Stimulated activated naive CD8-positive, alpha-beta T cell treated with anti-CD3 and anti-CD28 coated beads, Interleukin-15, Interleukin-2, amounts not matched to agents 100 ng/mL and 50 ng/mL, for 24 hours (primary cell): Measurements from ENCODE around the gene MATN4.
A peak's percentile ranks its signal among the peaks of the same experiment; 100 is the strongest.

Source experiments
- H3K27ac Mint-ChIP-seq: one replicate; pipeline ENCODE4 v1.8.0; 2021; ENCODE audit warnings: mild to moderate bottlenecking, mixed read lengths
- H3K27me3 Mint-ChIP-seq: one replicate; pipeline ENCODE4 v1.8.0; 2021; ENCODE audit warnings: mixed read lengths
- H3K36me3 Mint-ChIP-seq: one replicate; pipeline ENCODE4 v1.8.0; 2021; ENCODE audit warnings: low read depth, mixed read lengths
- H3K4me1 Mint-ChIP-seq: one replicate; pipeline ENCODE4 v1.8.0; 2021; ENCODE audit warnings: low read depth, mixed read lengths
- H3K4me3 Mint-ChIP-seq: one replicate; pipeline ENCODE4 v1.8.0; 2021; ENCODE audit warnings: mild to moderate bottlenecking, mixed read lengths
- H3K9me3 Mint-ChIP-seq: one replicate; pipeline ENCODE4 v1.8.0; 2021; ENCODE audit warnings: mixed read lengths

Gene MATN4

DNA sequence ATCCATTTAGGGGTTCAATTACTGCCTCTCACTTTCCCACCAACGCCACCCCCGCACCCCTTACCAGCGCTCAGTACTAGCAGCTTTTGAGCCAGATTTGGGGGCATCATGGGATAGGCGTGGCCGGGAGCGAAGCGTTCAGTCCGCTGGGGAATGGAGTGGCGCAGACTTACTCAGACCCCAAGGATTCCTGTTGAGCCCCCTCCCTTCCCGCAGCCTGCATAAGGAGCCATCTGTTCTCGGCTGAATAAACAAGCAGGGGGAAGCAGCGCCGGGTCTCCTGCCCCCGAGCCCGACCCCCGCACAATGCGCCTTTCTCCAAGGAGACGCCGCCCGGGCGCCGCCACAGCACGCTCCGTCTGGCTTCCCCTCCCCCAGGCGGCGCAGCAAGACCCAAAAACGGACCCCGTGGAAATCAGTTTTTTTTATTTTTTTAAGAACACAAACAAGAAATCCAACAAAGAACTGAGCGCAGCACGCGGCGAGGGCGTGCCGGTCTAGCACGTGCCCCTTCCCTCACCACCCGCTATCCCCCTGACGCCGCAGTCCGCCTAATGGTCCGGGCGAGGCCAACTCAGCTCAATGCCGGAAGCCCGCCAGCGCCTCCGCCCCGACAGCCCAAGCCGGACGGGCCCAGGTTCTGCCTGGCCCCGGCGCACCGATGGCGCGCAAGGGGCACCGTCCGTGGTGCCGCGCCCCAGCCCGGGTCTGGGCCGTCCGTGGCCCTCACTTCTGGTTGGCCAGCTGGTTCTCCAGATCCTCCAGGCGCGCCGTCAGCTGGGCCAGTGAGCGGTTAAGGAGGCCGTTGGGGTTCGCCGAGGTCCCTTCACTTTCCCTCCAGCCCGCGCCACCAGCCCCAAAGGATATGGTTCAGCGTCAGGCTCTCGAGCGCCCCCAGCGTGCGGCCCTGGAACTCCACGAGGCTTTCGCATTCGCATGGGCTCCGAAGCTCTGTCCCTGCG, 14.8 kb downstream of the MATN4 start:
- Mint-ChIP-seq H3K4me3 (peak overlapping the region; percentile 73), H3K27ac (no peak overlapping the region), H3K9me3 (no peaks in the 10 kb centered on the region), H3K27me3 (peaks cover 49% of the 10 kb centered on the region), H3K4me1 (peaks cover 9% of the 10 kb centered on the region), H3K36me3 (no peaks in the 10 kb centered on the region)

DNA sequence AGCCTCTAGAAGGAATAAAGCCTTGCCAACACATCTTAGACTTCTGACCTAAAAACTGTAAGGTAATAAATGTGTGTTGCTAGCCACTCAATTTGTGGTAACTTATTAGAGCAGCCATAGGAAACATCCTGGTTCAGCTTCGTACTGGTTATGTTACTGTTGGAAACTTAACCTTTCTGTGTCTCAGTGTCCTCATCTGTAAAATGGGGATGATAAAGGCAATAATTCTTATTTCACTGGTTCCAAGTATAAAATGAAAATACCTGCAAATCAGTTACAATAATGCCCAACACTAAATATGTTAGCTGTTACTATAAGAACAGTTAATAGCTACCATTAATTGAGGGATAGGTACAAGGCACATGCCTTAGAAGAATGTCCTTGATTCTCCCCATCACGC, 15.8 kb downstream of the MATN4 start:
- Mint-ChIP-seq H3K4me1 (peaks cover 9% of the 10 kb centered on the region), H3K9me3 (no peaks in the 10 kb centered on the region), H3K36me3 (no peaks in the 10 kb centered on the region), H3K27ac (no peak overlapping the region), H3K4me3 (peak overlapping the region; percentile 73), H3K27me3 (peaks cover 56% of the 10 kb centered on the region)

DNA sequence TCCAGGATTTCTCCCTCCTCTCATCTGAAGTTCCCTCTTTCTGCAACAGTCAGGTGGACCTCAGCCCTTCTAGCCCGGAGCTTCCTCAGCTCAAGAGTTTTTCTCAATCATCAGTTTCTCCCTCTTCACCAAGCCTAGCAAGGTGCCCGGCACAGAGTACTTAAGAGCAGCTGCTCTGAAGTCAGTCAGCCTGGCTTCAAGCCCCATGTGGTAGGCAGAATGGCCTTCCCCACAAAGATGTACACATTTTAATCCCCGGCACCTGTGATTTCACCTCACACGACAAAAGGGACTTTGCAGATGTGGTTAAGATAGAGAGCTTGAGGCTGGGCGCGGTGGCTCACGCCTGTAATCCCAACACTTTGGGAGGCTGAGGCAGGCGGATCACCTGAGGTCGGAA, 16.6 kb downstream of the MATN4 start:
- Mint-ChIP-seq H3K4me3 (no peak overlapping the region), H3K36me3 (no peaks in the 10 kb centered on the region), H3K4me1 (peaks cover 9% of the 10 kb centered on the region), H3K27me3 (peaks cover 61% of the 10 kb centered on the region), H3K9me3 (no peaks in the 10 kb centered on the region), H3K27ac (no peak overlapping the region)

DNA sequence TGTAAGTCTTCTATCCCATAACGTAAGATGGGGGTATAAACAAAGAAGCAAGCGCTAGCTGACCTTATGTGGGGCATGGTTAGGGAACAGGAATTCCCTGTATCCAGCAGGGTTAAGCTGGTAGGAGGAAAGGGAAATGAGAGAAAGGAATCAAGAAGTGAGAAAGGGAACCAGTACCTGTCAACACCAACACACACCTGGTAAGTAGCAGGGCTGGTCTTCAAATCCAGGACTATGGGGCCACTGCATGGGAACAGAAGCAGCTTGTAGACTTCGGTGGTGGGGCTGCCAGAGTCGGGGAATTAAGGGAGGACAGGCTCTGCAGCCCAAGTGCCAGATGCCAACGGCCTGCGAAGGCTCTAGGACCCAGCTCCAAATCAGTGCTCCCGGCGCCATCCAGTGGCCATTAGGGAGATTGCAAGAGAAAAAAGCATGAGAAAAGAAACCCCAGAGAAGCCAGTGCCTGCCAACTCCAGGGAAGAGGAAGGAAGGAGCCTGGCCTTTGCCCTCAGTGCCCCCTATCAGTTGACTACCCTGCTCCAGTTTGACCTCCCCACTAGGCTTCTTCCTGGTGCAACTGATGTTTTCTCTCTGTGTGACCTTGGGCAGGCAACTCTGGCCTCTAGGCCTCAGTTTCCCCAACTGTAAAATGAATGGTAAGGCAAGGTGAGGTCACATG, 17.3 kb downstream of the MATN4 start:
- Mint-ChIP-seq H3K9me3 (no peaks in the 10 kb centered on the region), H3K36me3 (no peaks in the 10 kb centered on the region), H3K27ac (no peak overlapping the region), H3K4me3 (no peak overlapping the region), H3K4me1 (peaks cover 9% of the 10 kb centered on the region), H3K27me3 (peaks cover 56% of the 10 kb centered on the region)

DNA sequence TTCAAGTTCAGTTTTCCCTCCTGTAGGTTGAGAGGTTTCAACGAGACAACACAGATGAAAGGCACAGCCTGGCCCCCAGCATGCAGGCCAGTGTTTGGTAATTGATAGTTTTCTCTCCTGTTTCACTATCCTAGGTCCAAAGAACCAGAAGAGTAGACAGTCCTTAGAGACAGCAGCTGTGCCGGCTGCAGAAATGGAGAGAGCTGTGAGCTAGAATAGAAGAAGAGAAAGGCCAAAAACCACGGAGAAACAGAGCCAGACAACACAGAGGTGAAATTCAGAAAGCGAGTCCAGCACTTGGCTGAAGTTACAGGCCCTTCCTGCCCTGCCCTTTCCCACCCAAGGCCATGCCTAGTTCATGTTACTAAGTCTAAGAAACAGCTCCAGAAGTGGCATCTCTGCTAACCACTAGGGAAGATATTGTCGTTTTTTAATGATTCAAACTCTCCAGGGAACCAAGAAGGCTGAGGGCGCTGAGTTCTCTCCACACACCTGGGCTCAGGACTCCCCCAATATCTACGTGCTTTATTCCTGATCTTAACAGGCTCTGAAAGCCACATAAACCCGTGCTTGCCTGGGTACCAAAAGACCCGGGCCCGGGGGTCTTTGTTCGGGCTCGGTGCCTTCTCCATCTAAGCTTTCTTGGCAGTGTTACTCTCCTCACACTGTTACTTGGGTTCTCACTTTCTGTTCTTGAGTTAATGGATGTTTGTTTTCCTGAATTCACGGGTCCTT, 18.0 kb downstream of the MATN4 start:
- Mint-ChIP-seq H3K27me3 (peaks cover 55% of the 10 kb centered on the region), H3K9me3 (no peaks in the 10 kb centered on the region), H3K27ac (no peak overlapping the region)

DNA sequence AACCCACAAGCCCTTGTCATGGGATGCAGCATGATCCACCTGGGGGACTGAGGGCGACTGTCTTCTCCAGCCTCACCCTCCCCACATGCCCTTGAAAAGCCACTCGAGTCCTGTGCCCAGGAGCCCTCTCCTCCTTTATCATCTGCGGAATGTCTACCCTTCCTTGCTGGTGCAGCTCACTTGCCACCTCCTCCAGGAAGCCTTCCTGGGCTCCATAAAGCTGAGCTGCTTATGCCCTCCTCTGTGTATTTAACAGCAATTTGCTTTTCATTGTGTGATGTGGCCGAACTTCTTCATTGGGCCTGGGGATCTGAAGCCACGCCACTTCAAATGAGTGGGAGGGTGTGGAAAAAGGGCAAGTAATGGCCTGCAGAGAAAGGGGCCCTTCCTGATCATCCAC, 19.2 kb downstream of the MATN4 start:
- no peak overlapping the region for H3K27ac Mint-ChIP-seq
- peaks cover 6% of the 10 kb centered on the region for H3K4me1 Mint-ChIP-seq
- H3K27me3 Mint-ChIP-seq: peaks cover 47% of the 10 kb centered on the region
- no peaks in the 10 kb centered on the region for H3K9me3 Mint-ChIP-seq
- H3K36me3 Mint-ChIP-seq: no peaks in the 10 kb centered on the region
- no peak overlapping the region for H3K4me3 Mint-ChIP-seq

More for the DNA sequence above, 18.0 kb downstream of the MATN4 start:
- peaks cover 9% of the 10 kb centered on the region for H3K4me1 Mint-ChIP-seq
- no peak overlapping the region for H3K4me3 Mint-ChIP-seq
- no peaks in the 10 kb centered on the region for H3K36me3 Mint-ChIP-seq

DNA sequence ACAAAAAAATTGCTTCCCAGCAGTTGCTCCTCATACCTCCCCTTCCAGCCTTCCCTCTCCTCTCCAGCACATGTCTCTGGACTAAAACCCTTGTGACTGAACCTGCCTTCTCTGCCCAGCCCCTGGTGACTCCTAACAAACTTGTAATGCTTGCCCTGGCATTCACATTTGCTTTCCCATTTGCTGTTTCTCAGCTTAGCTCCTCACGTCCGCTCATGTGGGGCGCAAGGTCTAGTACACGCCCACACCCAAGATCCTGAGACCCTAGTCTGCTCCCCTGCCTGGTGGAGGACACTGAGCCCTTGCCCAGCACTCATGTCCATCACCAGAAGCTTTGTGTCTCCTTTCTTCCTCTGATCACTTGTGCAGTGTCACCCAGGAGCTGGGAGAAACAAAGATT, 19.7 kb downstream of the MATN4 start:
- Mint-ChIP-seq H3K27me3 (peaks cover 49% of the 10 kb centered on the region), H3K27ac (no peak overlapping the region), H3K9me3 (no peaks in the 10 kb centered on the region), H3K4me3 (no peak overlapping the region), H3K4me1 (peaks cover 4% of the 10 kb centered on the region), H3K36me3 (no peaks in the 10 kb centered on the region)

DNA sequence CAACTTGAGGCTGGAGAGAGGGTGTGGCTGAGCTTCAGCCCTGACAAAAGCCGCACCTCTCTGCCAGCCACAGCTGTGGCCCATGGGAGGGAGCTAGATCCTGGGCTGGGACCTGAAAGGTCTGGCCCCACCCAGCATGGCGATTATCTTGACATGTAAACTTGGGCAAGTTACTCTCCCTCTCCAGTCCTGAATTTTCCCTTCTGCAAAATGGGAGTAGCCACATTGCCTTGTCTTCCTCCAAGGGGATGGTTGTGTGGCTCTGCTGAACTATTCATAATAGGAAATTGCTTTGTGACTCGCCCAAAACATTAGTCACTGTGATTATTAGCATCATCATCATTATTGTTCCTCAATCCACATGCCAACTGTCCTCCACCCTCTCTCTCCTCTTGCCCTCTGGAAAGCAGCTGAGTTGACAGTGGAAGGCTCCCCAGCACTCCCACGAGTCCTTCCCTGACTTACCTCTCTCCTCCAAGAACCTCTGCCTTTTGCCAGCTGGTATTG, 24.5 kb downstream of the MATN4 start:
- H3K27me3 Mint-ChIP-seq: peaks cover 42% of the 10 kb centered on the region
- no peak overlapping the region for H3K4me3 Mint-ChIP-seq
- no peaks in the 10 kb centered on the region for H3K36me3 Mint-ChIP-seq
- no peaks in the 10 kb centered on the region for H3K4me1 Mint-ChIP-seq
- no peaks in the 10 kb centered on the region for H3K9me3 Mint-ChIP-seq
- no peak overlapping the region for H3K27ac Mint-ChIP-seq

DNA sequence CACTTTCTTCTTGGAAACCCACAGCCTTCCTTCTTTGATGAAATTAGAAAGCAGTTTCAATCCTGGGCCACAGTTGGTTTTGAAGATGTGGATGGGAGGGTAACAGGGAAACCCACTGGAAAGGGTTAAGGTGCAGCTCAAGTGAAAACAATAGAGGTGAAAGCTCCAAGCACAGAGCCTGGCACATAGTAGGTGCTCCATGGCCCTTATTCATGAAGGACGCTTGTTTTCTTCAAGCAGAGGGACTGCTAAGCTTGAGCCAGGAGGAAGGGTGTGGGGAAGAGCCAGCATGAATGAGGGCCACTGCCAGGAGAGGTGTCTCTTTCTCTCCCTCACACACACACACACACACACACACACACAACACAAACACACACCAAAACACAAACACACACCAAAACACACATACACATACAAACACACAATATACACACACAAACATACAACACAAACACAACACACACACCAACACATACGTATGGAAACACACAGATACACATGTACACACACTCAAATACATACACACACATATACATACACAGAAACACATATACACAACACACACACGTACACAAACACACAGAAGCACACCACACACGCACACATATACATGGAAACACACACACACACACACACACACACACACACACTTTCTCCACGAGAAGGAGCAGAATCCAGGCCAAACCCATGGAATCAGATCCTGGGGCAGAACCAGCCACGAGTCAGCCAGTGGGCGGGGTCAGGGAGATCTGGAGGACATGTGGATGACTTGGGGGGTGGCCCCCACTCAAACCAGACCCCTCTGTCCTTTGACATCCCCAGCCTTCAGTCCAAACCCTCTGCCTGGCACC, 25.2 kb downstream of the MATN4 start:
- peaks cover 37% of the 10 kb centered on the region for H3K27me3 Mint-ChIP-seq
- H3K36me3 Mint-ChIP-seq: no peaks in the 10 kb centered on the region
- H3K4me3 Mint-ChIP-seq: no peak overlapping the region
- H3K9me3 Mint-ChIP-seq: no peaks in the 10 kb centered on the region
- no peaks in the 10 kb centered on the region for H3K4me1 Mint-ChIP-seq
- H3K27ac Mint-ChIP-seq: no peak overlapping the region

DNA sequence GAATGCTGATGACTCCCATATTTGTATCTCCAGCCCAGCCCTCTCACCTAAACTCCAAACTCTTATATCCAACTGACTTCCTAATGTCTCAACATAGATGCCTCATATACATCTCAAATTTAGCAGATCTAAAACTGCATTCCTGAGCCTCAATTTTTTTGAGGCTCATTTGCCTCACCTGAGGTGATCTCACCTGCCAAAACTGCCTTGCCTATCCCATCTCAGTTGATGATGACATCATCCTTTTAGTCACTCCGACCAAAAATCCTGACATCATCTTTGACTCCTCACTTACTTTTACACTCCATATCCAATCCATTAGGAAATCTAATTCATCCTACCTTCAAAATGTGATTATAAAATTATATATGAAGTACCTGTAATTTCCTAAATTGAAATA, 28.1 kb downstream of the MATN4 start:
- H3K4me3 Mint-ChIP-seq: no peak overlapping the region
- no peaks in the 10 kb centered on the region for H3K36me3 Mint-ChIP-seq
- no peaks in the 10 kb centered on the region for H3K4me1 Mint-ChIP-seq
- H3K27ac Mint-ChIP-seq: no peak overlapping the region
- H3K9me3 Mint-ChIP-seq: no peaks in the 10 kb centered on the region
- peaks cover 46% of the 10 kb centered on the region for H3K27me3 Mint-ChIP-seq

DNA sequence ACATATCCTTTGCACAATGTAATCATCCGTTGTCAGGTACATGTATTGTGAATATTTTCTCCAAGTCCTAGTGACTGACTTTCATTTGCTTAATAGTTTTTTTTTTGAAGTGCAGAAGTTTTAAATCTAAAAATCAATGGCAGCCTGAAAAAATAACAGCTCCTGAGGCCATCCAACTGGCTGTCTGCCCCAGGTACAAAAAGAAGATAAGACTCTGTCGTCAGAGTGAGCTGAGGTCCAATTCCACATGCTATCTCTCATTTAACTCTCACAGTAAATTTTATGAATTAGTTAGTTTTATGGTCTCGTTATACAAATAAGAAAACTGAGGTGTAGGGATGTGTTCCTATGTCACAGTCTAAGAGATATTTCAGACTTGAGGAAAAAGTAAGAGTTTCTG, 32.8 kb downstream of the MATN4 start:
- H3K27me3 Mint-ChIP-seq: peaks cover 65% of the 10 kb centered on the region
- H3K27ac Mint-ChIP-seq: no peak overlapping the region
- no peaks in the 10 kb centered on the region for H3K36me3 Mint-ChIP-seq
- no peaks in the 10 kb centered on the region for H3K4me1 Mint-ChIP-seq
- H3K9me3 Mint-ChIP-seq: no peaks in the 10 kb centered on the region
- no peak overlapping the region for H3K4me3 Mint-ChIP-seq

DNA sequence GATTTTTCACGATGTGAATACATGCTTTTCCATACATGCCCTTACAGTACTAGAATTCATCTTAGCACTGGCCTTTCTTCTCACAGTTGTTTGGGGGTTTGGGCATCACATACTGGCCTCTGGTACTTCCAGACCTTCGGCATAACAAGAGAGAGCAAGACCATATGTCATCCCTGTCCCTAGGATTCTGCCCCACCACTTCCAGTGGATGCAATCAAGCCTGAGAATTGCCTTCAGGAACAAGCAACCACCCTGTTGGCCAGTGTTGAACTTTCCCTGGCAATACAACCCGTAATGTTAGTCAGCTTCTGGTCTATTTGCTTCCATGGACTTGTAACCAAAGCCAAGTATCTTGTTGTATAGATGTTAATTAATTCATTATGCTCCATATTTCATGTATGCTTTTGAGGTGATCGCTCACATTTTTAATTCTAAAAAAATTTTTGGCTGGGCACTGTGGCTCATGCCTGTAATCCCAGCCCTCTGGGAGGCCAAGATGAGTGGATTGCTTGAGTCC, 38.3 kb downstream of the MATN4 start:
- Mint-ChIP-seq H3K9me3 (no peaks in the 10 kb centered on the region), H3K4me1 (no peaks in the 10 kb centered on the region)

DNA sequence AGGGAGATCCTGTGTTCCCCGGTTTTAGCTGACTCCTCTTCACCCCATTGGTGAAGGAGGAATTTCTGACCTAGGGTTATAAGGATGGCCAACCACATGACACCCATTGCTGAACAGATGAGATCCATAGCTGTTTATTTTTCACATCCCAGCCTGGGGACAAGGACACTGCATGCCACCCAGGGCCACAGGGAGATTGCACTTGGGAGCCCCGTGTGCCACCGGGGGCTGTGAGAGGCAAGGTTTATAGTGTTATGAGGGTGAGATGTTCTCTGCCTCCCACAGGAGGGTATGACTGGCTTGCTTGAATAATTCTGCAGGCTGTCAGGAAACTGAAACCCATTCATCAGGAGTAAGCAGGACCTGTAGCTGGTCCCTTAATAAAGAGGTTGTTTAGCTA, 39.0 kb downstream of the MATN4 start:
- Mint-ChIP-seq H3K27ac (no peak overlapping the region), H3K4me1 (no peaks in the 10 kb centered on the region), H3K27me3 (peaks cover 45% of the 10 kb centered on the region), H3K4me3 (no peak overlapping the region), H3K9me3 (no peaks in the 10 kb centered on the region), H3K36me3 (no peaks in the 10 kb centered on the region)

More for the DNA sequence above, 38.3 kb downstream of the MATN4 start:
- Mint-ChIP-seq H3K36me3 (no peaks in the 10 kb centered on the region), H3K27ac (no peak overlapping the region), H3K27me3 (peaks cover 52% of the 10 kb centered on the region), H3K4me3 (no peak overlapping the region)

DNA sequence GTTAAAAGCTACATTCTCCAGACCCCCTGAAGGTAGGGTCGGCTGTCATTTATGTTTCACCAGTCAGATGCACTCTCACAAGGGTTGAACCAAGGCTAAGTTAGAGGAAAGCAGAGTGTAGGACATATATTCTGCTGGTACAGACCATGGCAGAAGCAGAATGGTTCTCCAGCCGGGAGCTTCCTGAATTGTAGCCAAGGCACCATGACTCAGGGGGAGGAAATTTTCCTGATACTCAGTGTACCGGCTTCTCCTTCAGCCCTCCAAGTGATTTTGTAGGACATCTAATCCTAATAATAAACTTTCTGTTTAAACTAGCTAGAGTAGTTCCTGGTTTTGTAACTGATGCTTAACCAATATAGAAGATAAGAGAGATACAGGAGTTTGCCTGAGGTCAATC, 39.6 kb downstream of the MATN4 start:
- Mint-ChIP-seq H3K4me3 (no peak overlapping the region), H3K36me3 (no peaks in the 10 kb centered on the region), H3K27me3 (peaks cover 40% of the 10 kb centered on the region), H3K4me1 (no peaks in the 10 kb centered on the region), H3K27ac (no peak overlapping the region), H3K9me3 (no peaks in the 10 kb centered on the region)
